Measurements from ENCODE around the gene CMTM7.

CMTM7 gene

DNA sequence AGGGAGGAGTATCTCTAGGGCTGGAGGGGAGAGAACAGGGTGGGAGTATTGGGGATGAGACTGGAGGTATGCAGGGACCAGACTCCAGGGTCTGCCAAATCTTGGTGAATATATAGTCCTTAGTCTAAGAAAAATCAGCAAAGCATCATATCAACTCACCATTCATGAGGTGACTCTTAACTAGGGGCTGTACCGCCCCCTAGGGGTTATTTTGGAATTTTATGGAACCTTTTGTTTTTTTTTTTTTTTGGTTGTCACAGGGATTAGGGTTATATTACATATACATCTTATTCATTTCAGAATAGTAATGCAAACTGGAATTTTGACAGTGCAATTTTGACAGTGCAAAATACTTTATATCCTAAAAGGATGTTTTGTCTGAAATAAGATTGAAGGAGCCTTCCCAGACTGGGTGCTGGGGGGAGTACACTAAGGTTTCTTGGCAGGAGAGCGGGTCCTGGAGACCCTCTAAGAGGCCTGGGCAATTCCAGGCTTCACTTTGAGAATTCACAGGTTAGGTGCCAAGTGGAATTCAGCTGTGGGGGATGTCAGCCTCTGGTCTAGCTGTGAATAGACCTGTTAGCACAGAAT is 7.5 kb downstream of the CMTM7 start:
- DNase-seq: peak in 1 of 3 donors; percentile 27
- H3K4me3 ChIP-seq (ENCODE audit: insufficient read depth, low read depth, low read length, poor library complexity, severe bottlenecking): no peak overlapping the region
- peak overlapping the region; percentile 6 for H3K27ac ChIP-seq (ENCODE audit: insufficient read depth, low read length, poor library complexity, severe bottlenecking)
- no peaks in the 10 kb centered on the region for H3K27me3 ChIP-seq (replicated peaks; ENCODE audit: control insufficient read depth, insufficient read depth, low read length, poor library complexity, severe bottlenecking)
- no peaks in the 10 kb centered on the region for H3K36me3 ChIP-seq (ENCODE audit: control insufficient read depth, insufficient read depth, low read length)
- H3K9me3 ChIP-seq (ENCODE audit: control insufficient read depth, low read length): no peaks in the 10 kb centered on the region
- H3K4me1 ChIP-seq (ENCODE audit: control insufficient read depth, insufficient read depth, low read length, poor library complexity, severe bottlenecking): peaks cover 38% of the 10 kb centered on the region

DNA sequence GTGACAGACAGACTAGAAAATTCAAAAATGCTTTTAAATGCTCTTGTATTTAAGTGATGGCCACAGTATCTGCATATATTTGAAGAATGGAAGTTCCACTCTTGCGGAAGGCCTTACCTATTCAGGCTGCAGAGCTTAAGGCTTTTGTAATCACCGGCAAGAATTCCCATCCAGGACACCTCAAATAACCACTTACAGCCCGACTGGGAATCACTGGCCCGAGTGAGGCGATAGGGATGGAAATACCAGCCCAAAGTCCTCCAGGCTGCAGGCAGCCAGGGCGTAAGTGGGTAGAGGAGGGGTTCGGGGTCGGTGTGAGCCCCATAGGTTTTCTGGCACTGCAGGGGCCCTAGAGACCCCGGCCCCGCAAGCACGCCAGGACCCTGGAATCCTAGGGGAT is 9.5 kb downstream of the CMTM7 start:
- Histone ChIP-seq H3K4me1 (ENCODE audit: control insufficient read depth, insufficient read depth, low read length, poor library complexity, severe bottlenecking) (peaks cover 30% of the 10 kb centered on the region), H3K27ac (ENCODE audit: insufficient read depth, low read length, poor library complexity, severe bottlenecking) (peak overlapping the region; percentile 84), H3K36me3 (ENCODE audit: control insufficient read depth, insufficient read depth, low read length) (no peaks in the 10 kb centered on the region), H3K27me3 (replicated peaks; ENCODE audit: control insufficient read depth, insufficient read depth, low read length, poor library complexity, severe bottlenecking) (no peaks in the 10 kb centered on the region), H3K4me3 (ENCODE audit: insufficient read depth, low read depth, low read length, poor library complexity, severe bottlenecking) (peak overlapping the region; percentile 62), H3K9me3 (ENCODE audit: control insufficient read depth, low read length) (no peaks in the 10 kb centered on the region)
- no peak for DNase-seq

DNA sequence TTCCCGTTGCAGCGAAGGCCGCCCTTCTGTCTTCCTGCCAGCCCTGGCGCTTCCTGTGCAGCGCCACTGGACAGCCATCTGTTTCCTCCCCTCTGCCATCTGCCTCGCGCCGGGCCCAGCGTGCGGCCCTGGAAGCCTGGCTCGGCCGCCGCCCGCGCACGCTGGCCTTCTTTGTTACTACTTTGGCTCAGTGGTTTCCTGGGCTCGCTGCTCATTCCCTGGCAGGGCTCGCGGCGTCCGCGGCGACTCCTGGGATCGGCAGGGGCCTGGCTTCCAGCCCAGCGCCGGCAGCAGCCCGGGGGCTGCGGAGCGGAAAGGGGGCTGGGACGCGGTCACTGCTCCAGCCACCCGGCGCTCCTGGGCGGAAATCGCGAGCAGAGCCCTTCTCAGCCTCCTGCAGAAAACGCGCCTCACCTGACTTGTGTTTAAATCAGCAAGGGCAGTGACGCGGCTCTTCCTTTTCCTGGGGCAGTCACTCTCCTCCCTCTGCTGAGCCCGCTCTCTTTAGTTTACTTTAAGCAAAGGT is 10.0 kb downstream of the CMTM7 start:
- DNase-seq: peak; percentile 33 to 45 (median 38)
- Histone ChIP-seq H3K27me3 (replicated peaks; ENCODE audit: control insufficient read depth, insufficient read depth, low read length, poor library complexity, severe bottlenecking) (no peaks in the 10 kb centered on the region), H3K9me3 (ENCODE audit: control insufficient read depth, low read length) (no peaks in the 10 kb centered on the region), H3K36me3 (ENCODE audit: control insufficient read depth, insufficient read depth, low read length) (no peaks in the 10 kb centered on the region), H3K4me3 (ENCODE audit: insufficient read depth, low read depth, low read length, poor library complexity, severe bottlenecking) (peak overlapping the region; percentile 62), H3K4me1 (ENCODE audit: control insufficient read depth, insufficient read depth, low read length, poor library complexity, severe bottlenecking) (peaks cover 30% of the 10 kb centered on the region), H3K27ac (ENCODE audit: insufficient read depth, low read length, poor library complexity, severe bottlenecking) (peak overlapping the region; percentile 84)

DNA sequence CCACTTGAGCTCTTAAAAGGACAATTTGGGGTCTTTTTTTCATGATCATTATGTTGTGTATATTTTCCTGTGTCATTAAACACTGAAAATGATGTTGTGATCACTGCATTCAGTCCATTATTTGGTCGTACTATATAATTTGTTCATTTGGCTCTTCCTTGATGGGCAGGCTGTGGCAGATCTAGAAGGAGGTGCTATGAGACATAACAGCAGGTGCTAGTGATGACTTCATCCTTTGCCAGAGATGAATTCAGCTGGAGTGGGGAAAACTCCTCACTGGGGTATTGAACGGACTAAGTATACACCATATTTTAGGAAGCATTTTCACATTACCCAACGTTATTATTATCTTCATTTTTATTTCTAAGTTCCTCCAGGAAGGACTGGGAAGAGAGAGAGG is 12.0 kb downstream of the CMTM7 start:
- Histone ChIP-seq H3K4me3 (ENCODE audit: insufficient read depth, low read depth, low read length, poor library complexity, severe bottlenecking) (no peak overlapping the region), H3K4me1 (ENCODE audit: control insufficient read depth, insufficient read depth, low read length, poor library complexity, severe bottlenecking) (peaks cover 30% of the 10 kb centered on the region), H3K36me3 (ENCODE audit: control insufficient read depth, insufficient read depth, low read length) (no peaks in the 10 kb centered on the region), H3K27me3 (replicated peaks; ENCODE audit: control insufficient read depth, insufficient read depth, low read length, poor library complexity, severe bottlenecking) (no peaks in the 10 kb centered on the region), H3K9me3 (ENCODE audit: control insufficient read depth, low read length) (no peaks in the 10 kb centered on the region), H3K27ac (ENCODE audit: insufficient read depth, low read length, poor library complexity, severe bottlenecking) (no peak overlapping the region)
- no peak for DNase-seq

DNA sequence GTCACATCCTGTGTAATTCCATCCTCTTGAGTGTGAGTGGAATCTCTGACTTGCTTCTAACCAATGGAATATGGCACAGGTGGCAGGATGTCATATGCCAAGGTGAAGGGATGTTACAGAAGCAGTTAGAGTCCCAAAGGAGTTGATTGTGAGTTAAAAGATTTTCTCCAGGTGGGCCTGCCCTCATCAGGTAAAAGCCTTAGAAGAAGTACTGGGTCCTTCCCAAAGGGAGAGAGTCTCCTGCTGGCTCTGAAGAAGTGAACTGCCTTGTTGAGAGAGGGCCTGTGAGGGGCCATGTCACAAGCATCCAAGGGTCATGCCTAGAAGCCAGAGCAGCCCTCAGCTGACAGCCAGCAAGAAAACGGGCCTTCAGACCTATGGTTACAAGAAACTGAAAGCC is 13.1 kb downstream of the CMTM7 start:
- no peak for DNase-seq
- H3K27ac ChIP-seq (ENCODE audit: insufficient read depth, low read length, poor library complexity, severe bottlenecking): no peak overlapping the region
- no peaks in the 10 kb centered on the region for H3K36me3 ChIP-seq (ENCODE audit: control insufficient read depth, insufficient read depth, low read length)
- H3K9me3 ChIP-seq (ENCODE audit: control insufficient read depth, low read length): no peaks in the 10 kb centered on the region
- H3K4me3 ChIP-seq (ENCODE audit: insufficient read depth, low read depth, low read length, poor library complexity, severe bottlenecking): no peak overlapping the region
- H3K27me3 ChIP-seq (replicated peaks; ENCODE audit: control insufficient read depth, insufficient read depth, low read length, poor library complexity, severe bottlenecking): no peaks in the 10 kb centered on the region
- peaks cover 26% of the 10 kb centered on the region for H3K4me1 ChIP-seq (ENCODE audit: control insufficient read depth, insufficient read depth, low read length, poor library complexity, severe bottlenecking)

GRCh38 chr3:32405155-32405554 is 13.5 kb downstream of the CMTM7 start:
- no peak overlapping the region for H3K27ac ChIP-seq (ENCODE audit: insufficient read depth, low read length, poor library complexity, severe bottlenecking)
- H3K4me1 ChIP-seq (ENCODE audit: control insufficient read depth, insufficient read depth, low read length, poor library complexity, severe bottlenecking): peaks cover 24% of the 10 kb centered on the region
- H3K4me3 ChIP-seq (ENCODE audit: insufficient read depth, low read depth, low read length, poor library complexity, severe bottlenecking): no peak overlapping the region
- H3K27me3 ChIP-seq (replicated peaks; ENCODE audit: control insufficient read depth, insufficient read depth, low read length, poor library complexity, severe bottlenecking): no peaks in the 10 kb centered on the region
- no peaks in the 10 kb centered on the region for H3K36me3 ChIP-seq (ENCODE audit: control insufficient read depth, insufficient read depth, low read length)
- H3K9me3 ChIP-seq (ENCODE audit: control insufficient read depth, low read length): no peaks in the 10 kb centered on the region
- DNase-seq: no peak

GRCh38 chr3:32405711-32406323 is 14.2 kb downstream of the CMTM7 start:
- H3K27me3 ChIP-seq (replicated peaks; ENCODE audit: control insufficient read depth, insufficient read depth, low read length, poor library complexity, severe bottlenecking): no peaks in the 10 kb centered on the region
- peaks cover 20% of the 10 kb centered on the region for H3K4me1 ChIP-seq (ENCODE audit: control insufficient read depth, insufficient read depth, low read length, poor library complexity, severe bottlenecking)
- no peaks in the 10 kb centered on the region for H3K36me3 ChIP-seq (ENCODE audit: control insufficient read depth, insufficient read depth, low read length)
- H3K9me3 ChIP-seq (ENCODE audit: control insufficient read depth, low read length): no peaks in the 10 kb centered on the region
- DNase-seq: no peak
- H3K27ac ChIP-seq (ENCODE audit: insufficient read depth, low read length, poor library complexity, severe bottlenecking): no peak overlapping the region
- H3K4me3 ChIP-seq (ENCODE audit: insufficient read depth, low read depth, low read length, poor library complexity, severe bottlenecking): no peak overlapping the region

GRCh38 chr3:32406486-32407408 is 15.1 kb downstream of the CMTM7 start:
- H3K4me3 ChIP-seq (ENCODE audit: insufficient read depth, low read depth, low read length, poor library complexity, severe bottlenecking): no peak overlapping the region
- DNase-seq: no peak
- no peak overlapping the region for H3K27ac ChIP-seq (ENCODE audit: insufficient read depth, low read length, poor library complexity, severe bottlenecking)
- H3K27me3 ChIP-seq (replicated peaks; ENCODE audit: control insufficient read depth, insufficient read depth, low read length, poor library complexity, severe bottlenecking): no peaks in the 10 kb centered on the region
- H3K9me3 ChIP-seq (ENCODE audit: control insufficient read depth, low read length): no peaks in the 10 kb centered on the region
- H3K36me3 ChIP-seq (ENCODE audit: control insufficient read depth, insufficient read depth, low read length): no peaks in the 10 kb centered on the region
- peaks cover 11% of the 10 kb centered on the region for H3K4me1 ChIP-seq (ENCODE audit: control insufficient read depth, insufficient read depth, low read length, poor library complexity, severe bottlenecking)

DNA sequence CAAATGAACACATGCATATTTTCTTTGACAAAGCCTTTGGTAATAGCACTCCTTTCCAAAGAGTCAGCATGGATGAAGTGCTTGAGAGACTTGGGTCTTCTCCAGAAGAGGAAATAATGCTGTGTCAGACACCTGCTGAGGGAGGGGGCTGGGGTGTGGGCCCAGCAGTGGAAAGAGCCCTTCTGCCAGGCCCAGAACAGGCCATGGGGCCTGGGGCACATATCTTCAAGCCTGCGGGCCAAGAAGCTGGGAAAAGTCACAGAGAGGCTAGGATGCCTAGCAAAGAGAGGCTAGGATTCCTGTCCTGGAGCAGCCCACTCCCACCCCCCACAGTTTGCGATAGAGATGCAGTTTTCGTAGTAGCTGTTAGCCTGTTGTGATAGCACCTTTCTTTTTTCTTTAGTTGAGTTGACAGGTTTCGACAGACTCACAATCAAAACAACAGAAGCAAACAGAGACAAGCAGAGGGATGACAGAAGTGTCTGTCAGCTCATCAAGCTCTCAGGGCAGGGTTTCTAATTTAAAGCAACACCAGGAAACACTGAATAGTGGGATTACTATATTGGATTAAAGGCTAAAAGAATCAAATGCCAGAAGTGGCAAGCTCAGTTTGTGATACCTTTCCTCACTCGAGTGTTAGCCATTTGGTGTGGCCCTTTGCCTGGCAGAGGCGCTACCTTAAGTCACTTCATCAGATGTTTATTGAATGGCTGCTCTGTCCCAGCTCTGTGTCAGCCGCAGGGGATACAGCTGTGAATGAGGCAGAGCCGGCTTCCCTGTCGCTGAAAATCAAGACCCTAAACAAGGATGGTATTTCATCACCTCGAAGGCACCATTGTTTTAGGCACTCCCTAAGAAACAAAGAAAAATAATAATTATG is 19.0 kb downstream of the CMTM7 start:
- H3K4me3 ChIP-seq (ENCODE audit: insufficient read depth, low read depth, low read length, poor library complexity, severe bottlenecking): no peak overlapping the region
- no peak overlapping the region for H3K27ac ChIP-seq (ENCODE audit: insufficient read depth, low read length, poor library complexity, severe bottlenecking)
- H3K27me3 ChIP-seq (replicated peaks; ENCODE audit: control insufficient read depth, insufficient read depth, low read length, poor library complexity, severe bottlenecking): no peaks in the 10 kb centered on the region
- H3K9me3 ChIP-seq (ENCODE audit: control insufficient read depth, low read length): no peaks in the 10 kb centered on the region
- no peaks in the 10 kb centered on the region for H3K36me3 ChIP-seq (ENCODE audit: control insufficient read depth, insufficient read depth, low read length)
- no peak for DNase-seq
- H3K4me1 ChIP-seq (ENCODE audit: control insufficient read depth, insufficient read depth, low read length, poor library complexity, severe bottlenecking): peaks cover 13% of the 10 kb centered on the region
